ENCODE results near the gene AGAP5.
"Not testable (repeated sequence)": the region's sequence is repeated elsewhere in the genome, so short reads cannot be mapped to it uniquely, and the experiment has no call there.

AGAP5 gene

DNA sequence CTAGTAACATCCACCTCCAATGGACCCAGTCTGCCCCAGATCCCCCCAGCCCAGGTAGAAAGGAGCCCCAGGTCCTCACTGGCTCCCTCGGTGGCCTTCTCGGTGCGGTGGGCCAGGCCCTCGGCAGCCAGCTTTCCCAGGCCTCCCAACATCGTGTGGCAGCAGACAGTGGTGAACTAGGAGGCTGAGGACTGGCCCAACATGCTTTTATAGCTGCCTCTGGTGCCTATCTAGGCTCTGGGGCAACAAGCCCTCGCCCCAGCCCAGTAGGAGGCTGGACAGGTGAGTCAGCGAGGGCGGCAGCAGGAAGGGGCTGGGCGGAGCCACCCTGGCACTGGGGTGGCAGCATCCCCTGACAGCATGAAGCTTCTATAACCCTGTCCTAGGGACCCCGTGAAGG lies 34.3 kb downstream of the AGAP5 start:
- DNase-seq, result peak in 2 of 10 donors; percentile 43 to 61
- intact Hi-C loops (cut with DNase I), result not testable (repeated sequence)

DNA sequence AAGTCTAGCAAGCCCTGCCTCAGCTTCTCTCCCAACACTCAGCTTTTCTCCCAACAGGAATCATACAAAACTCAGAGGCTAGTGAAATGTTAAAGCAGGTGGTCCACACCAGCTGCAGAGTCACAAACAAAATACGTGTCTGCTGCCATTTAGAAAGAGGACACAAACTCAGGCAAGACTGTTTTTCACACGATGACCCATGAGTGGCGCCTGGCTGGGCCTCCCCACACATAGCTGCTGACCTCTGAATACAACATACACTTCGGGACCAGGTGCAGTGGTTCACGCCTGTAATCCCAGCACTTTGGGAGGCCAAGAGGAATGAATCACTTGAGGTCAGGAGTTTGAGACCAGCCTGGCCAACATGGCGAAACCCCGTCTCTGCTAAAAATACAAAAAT lies 35.2 kb downstream of the AGAP5 start:
- intact Hi-C loops (cut with DNase I), result not testable (repeated sequence)
- peak in 2 of 10 donors; percentile 32 to 52 for DNase-seq

DNA sequence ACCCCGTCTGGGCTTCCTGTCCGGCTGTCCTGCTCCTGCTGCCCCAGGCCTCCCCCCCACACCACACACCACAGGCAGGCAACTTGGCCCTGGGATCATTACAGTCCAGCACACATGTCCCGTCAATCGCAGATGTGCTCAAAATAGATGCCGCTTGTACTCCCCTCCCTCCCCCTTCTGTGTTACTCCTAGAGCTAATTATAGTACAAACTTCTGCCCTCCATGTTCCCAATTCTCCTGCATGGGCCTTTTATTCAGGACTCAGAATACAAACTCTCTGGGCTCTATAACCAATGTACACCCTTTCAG lies 42.0 kb downstream of the AGAP5 start, which contains the start of gene SYNPO2L:
TSS of gene SYNPO2L (minus strand) at position 40 of the 309 bp plus-strand sequence. CDS start 107 bp downstream, outside the sequence.
- peak in 2 of 10 donors; percentile 44 to 65 for DNase-seq
- intact Hi-C loops (cut with DNase I), result no loop called here

DNA sequence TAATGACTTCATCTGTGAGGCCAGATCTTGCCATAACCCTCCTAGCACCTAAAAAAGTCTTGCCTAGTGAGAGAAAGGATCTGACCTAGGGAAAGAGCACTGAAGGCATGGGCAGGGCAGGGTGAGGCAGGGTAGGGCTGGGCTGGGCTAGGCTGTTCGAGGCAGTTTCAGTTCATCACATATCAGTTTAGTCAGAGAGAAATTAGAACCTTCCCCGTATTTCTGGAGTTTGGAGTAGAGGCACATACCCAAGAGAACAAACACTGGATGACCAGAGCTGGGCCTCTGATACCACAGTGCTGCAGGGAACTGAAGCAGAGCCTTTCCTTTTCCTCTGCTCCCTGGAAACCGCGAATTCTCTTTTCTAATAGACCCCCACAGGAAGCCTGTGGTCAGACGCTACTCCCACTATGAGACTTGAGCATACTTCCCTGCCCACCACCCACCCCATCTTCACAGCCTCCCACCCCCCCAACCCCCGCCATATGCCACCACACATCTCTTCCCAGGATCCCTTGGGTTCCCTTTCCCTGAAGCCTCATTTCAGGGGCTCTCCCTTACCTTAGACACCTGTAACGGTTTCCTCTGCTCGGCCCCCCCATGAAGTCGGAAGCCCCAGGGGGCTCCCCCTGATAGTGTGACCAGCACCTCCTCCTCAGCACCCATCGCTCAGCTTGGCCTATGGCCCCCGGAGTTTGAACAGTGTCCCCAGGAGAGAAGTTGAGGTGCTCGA lies 42.5 kb downstream of the AGAP5 start:
- intact Hi-C loops (cut with DNase I), result no loop called here
- peak in 2 of 10 donors; percentile 12 to 15 for DNase-seq

DNA sequence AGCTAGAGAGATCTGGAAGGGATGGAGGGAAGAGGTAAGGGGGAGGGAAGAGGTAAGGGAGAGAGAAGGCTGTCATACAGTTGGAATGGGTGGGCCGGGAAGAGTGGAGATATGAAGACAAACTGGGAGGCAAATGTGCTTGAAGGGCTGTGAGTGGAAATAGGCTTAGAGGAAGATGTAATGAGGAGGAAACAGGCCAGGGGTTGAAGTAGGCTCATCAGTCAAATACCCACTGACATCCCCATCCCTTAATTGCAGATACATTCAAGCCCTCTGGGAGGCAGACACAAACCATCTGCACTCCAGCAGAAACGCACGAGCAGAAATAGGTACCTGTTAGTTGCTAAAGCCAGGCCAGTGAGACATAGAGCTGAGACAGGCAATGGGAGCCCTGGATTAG lies 44.2 kb downstream of the AGAP5 start:
- intact Hi-C loops (cut with DNase I), result no loop called here
- no peak for DNase-seq

DNA sequence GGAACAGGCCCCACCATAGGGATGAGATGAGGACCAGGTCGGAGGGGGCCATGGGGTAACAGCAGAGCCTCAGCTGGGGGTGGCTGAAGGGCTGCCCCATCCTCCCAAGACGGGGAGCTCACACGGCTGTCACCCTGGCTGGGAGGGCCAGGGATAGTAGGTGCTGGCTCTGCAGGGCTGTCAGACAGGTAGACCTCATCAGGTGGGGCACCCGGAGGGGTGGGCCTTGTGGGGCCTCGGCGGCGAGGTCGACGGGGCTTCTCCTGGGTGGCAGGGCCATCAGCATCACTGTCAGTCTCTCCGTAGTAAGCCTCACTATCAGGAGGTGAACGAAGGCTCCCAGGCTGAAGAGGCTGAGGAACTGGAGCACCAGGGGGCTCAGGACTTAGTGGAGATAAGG lies 44.7 kb downstream of the AGAP5 start:
- intact Hi-C loops (cut with DNase I), result no loop called here
- peak in 2 of 10 donors; percentile 26 to 70 for DNase-seq

DNA sequence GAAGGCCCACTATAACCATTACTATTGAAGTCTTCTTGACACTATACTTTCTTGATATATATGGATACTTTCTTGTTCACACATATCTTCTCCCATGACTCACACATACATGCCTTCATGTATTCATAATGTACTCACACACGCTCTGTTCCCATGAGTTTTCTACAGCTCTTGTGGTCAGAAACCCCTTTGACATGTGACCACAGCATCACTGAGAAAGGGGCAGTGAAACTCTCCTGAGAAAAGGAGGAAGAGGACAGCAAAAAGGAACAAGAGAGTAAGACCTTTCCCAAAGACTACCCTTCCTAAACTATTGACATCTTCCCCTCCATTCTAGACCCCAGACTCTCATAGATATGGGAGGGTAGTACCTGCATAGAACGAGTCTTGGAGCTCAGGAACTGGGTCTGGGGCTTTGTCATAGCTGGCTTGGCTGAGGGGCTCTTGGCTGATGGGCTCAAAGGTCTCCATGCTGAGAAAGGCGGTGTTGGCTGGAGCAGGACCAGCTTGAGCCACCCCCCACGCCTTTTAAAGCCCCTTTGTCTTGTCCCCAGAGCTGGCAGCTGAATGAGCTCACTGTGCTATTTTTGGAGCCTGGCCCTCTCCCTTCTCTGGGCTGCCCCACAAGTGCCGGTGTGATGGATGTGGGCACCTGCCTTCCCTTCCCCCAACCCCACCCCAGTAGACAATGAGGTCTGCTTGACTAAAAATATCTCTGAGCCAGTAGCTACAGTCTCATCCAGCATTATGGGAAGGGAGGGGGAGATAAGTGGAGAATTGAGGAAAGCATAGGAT lies 47.2 kb downstream of the AGAP5 start:
- peak in 2 of 10 donors; percentile 33 to 81 for DNase-seq
- intact Hi-C loops (cut with DNase I), result no loop called here

DNA sequence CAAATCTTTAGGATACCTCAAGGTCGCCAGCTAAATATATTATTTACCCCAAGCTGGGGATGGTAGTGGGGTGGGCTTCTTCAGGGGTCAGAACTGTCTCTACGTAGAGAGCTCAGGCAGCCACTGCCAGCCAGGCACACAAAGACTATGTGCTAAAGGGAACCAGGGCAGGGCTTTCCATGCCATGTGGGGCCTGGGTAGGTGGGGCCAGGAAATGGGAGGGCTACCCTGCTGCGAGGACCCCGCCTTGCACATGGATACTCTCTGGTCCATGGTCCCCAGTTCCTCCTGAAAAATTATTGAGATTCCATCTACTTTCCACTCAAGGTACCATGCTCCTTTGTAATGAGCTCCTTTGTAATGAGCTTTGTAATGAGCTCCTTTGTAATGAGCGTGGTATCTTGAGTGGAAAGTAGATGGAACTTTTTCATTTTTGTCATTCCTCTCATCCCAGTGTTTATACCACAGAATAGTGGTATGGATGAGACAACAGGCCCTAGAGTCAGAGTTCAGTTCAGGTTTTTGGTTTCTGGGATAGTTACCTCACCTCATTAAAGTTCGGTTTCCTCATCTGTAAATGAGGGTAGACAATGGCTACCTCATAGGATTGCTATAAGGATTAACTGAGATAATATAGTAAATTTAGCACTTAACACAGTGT lies 47.9 kb downstream of the AGAP5 start:
- intact Hi-C loops (cut with DNase I), result no loop called here
- no peak for DNase-seq

DNA sequence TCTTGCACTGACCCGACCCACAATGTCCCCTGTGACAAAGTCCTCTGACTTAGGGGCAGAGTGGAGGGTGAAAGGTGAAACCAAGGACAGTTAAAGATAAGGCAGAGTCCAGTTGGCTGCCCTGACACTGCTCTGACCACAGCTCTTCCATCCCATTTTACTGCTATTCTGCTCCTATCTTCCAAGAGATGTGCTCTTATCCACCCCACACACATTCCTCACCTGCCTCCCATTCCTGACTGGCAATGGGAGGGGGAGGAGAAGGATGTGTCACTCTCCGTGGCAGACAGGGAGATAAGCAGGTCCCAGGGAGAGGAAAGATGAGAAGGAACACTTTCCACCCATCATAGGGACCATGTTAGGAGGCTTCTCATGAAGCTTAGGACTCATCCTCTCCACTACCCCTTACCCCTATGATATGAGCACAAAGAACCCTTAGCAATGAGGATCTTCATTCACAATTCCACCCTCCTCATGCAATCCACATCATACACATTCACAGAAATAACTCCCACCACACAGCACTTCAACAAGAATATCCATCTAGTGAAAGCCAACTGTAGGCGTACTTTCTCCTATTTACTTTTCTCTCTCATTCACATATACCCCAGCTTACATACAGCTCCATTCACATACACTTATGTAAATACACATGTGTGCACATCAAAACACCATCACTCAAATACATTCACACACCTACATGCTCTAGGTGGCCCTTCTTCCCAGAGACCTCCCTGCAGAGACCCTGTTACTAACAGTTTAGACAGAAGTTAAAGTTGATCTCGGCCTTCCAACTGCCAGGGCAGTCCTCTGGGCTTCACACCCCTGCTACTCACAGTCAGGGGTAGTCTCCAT lies 48.7 kb downstream of the AGAP5 start:
- intact Hi-C loops (cut with DNase I), result no loop called here
- DNase-seq, result no peak

DNA sequence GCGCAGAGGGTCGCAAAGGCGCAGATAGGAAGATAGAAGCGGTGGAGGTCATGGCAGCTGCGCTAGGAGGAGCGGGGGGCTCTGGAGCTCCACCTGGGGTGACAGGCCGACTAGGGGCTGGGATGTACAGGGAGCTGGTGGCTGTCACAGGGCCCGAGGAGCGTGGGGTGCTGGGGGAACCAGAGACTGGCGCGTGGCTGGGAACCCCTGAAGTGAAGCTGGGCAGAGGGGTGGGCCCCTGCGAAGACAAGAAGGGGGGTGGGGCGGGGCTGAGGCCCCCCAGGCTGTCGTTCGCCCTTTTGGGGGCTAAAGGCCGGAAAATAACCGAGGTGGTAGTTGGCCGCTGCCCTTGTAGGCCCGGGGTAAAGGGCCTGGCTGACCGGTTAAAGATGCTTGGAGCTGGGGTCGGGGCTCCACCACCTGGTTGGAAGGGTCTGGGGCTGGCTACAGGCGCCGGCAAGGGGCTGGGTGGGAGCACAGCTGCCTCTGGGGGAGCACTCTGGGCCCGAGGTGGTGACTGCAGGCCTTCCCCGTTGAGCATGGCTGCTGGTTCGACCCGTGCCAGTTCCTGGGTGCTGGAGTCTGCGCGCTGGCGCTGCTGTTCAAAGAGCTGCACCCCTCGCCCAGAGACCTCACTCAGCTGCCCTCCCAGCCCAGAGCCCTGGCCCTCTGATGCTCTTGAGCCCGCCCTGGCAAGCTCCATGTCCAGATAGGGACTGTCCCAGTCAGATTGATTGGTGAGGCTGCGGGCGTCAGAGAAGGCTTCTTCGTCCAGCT lies 49.8 kb downstream of the AGAP5 start:
- intact Hi-C loops (cut with DNase I), result no loop called here
- peak in 5 of 10 donors; percentile 11 to 86 (median 79) for DNase-seq

DNA sequence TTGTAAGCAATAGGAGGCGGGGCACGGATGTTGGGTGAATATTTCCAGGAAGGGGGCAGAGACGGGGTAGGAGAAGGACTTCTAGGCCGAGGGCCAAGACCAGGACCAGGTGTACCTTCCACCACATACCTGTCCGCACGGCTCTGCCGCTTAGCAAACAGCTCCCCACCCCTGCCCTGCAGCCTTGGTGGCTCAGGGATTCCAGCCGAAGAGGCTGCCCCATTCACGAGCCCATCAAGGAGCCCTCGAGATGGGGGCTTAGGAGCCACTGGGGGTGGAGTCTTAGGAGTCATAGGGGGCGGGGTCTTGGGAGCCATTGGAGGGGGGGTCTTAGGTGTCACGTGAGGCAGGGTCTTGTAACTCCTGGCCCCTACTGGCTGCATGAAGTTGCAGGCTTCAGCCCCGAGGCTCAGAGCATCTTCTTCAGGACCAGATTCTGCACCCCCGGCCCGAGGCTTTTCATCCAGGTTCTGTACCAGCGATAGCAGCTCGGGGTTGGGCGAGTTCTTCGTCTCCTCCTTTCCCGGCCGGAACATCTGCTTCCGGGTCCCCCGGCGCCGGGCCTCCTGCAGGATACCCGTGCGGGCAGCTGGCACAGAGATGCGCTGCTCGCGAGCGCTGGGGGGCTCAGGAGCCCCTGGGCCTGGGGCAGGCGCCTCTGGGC lies 50.6 kb downstream of the AGAP5 start:
- peak; percentile 46 to 96 (median 72) for DNase-seq
- intact Hi-C loops (cut with DNase I), result no loop called here

DNA sequence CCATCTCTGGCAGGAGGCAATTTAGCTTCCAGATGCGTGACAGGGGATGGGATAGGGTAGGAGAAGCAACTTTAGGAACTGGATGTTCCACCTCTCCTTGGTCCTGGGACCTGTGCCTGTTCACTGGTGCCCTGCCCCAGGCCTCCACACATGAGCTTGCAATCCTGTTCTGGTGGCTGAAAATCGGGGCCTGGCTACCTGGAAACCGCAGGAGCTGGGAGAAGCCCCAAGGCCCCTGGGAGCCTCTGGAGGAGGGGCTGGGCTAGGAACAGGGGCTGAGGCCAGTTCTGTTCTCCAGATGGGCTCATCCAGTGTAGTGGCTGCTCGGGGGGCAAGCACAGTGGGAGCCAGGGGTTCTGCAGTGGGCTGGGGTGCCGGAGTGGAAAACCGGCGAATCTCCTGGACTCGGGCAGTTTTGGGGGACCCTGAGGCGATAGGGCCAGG lies 51.3 kb downstream of the AGAP5 start:
- DNase-seq, result peak in 1 of 10 donors; percentile 76
- intact Hi-C loops (cut with DNase I), result no loop called here

DNA sequence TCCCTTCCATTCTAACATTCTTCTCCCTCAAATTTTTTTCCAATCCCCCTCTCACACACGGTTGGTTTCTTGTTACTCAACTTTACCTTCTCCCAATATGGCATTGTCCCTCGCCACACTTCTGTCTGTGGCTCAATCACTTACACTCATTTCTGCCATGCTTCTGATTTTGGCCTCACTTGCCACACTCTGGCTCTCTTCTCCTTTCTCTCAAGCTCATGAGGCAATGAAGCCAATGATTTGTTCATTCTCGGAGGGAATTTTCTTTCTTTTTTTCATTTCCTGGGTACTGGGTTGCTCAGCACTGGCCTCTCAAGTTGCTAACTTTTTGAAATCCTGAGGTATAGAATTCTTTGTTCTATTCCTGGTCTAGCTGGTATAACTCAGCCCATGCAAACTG lies 52.7 kb downstream of the AGAP5 start:
- intact Hi-C loops (cut with DNase I), result no loop called here
- no peak for DNase-seq

DNA sequence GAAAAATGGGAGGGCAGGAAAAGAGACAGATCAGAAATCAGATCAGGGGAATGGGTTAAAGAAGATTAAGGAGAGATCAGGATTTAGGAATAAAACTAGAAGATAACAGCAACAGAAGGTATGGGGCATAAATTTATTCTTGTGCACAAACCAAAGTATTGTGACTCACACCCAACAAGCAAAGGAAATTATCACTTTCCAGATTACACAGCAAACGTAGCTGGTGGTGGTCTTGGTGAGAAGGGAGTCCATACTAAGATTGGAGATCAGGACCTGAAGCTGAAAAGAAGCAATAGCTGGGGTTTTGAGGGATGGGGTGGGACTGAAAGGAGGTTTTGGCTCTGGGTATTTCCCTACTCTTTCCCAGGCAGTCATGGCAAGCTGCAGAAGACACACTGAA lies 53.1 kb downstream of the AGAP5 start:
- DNase-seq, result no peak
- intact Hi-C loops (cut with DNase I), result loop anchor here (1.0 to 5.0 kb wide), 2 partner anchors 115 to 382 kb away; no protein-coding TSS in a partner anchor

DNA sequence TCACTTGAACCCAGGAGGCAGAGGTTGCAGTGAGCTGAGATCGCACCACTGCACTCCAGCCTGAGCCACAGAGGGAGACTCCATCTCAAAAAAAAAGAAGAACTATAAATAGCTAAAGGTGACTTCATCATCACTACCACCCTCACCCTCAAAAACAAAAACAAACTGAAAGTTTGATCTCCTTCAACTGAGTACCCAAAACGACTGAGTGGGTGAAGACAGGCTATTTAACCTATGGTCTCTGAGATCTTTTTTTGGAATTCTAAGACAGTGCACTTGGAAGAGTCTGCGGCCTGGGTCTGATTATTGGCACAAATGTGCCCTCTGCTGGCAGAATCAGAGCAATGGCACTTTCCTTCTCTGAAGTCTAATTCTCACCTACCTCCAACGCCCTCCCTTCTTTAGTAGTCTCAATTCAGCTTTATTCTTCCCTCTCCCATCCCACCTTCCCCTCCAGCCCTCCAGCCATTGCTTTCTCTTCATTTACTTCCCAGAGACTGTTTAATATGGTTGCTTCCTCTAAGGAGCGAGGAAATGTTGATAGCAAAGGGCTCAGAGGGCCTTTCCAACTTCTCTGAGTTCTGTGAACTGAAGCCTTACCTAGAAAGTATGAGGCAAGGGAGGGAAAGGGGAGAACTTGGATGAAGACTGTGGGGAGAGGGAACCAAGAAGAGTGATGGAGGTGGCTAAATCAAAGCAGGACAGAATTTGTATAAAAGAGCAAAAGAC lies 53.7 kb downstream of the AGAP5 start:
- peak in 7 of 10 donors; percentile 55 to 94 (median 61) for DNase-seq

DNA sequence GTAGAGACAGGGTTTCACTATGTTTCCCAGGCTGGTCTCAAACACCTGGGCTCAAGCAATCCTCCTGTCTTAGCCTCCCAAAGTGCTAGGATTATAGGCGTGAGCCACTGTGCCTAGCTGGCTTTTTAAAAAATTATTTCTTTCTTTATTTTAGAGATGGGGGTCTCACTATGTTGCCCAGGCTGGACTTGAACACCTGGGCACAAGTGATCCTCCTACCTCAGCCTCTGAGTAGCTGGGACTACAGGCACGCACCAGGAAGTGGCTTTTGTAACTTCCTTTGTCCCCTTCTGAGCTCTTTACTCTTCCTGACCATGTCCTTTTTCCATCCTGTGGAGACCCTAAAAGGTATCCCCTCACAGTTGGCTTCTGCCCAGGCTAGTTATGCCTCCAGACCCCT lies 54.5 kb downstream of the AGAP5 start:
- no peak for DNase-seq
- intact Hi-C loops (cut with DNase I), result loop anchor here (5.0 kb wide), 1 partner anchor 381 kb away; no protein-coding TSS in a partner anchor

More for the DNA sequence above, 53.7 kb downstream of the AGAP5 start:
- intact Hi-C loops (cut with DNase I), result loop anchor here (1.0 to 5.0 kb wide), 2 partner anchors 115 to 382 kb away; no protein-coding TSS in a partner anchor

DNA sequence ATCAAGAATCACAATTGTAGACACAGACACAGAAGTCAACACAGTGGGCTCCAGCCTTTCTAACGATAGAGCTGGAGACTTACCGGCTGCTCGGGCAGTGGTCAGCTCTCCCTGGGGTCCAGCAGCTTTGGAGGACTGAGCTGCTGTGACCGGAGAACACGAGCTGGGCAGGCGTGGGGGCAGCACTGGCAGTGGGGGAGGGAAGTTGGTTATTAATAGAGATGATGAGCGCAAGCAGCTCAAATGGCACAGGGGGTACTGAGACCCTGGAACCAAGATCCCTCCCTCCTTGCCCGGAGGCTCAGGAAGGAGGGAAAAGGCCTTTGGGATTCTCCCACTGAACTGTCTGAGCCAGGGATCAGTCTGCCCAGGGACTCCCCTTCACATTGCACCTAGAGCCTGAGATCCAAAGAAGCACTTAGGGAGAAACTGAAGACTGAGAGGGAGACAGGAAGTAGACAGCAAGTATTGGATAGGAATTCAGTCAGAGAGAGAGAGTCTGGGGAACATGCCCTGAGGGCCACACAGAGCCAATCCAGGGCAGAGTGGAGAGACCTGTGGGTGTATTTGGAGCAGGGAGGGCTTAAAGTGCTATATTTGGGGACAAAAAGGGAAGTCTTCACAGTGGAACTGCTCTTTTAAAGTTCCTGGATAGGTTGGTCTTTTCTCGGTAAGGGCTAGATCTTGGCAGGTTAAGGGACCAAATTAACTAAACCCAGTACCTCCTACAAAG lies 56.4 kb downstream of the AGAP5 start, which contains the start of gene MYOZ1:
TSS of gene MYOZ1 (minus strand) at position 147 of the 733 bp plus-strand sequence. CDS start 1,457 bp downstream, outside the sequence.
- intact Hi-C loops (cut with DNase I), result loop anchor here (5.0 kb wide), 1 partner anchor 379 kb away; no protein-coding TSS in a partner anchor
- peak in 1 of 10 donors; percentile 48 for DNase-seq

Data from posterior cingulate gyrus (tissue), 11 donors.